ENCODE results near the gene SIX4.

Gene SIX4

GRCh38 chr14:60720962-60721325, 3.2 kb downstream of the SIX4 start:
- TF ChIP-seq ZFX (IDR thresholded peaks at IDR 0.05), result no peak
- TF ChIP-seq CTCF (conservative IDR thresholded peaks at IDR 0.05), result no peak
- H3K27ac ChIP-seq, result no peak overlapping the region

GRCh38 chr14:60720391-60720790, 3.8 kb downstream of the SIX4 start:
- TF ChIP-seq CTCF (conservative IDR thresholded peaks at IDR 0.05), result no peak
- TF ChIP-seq ZFX (IDR thresholded peaks at IDR 0.05), result no peak
- no peak overlapping the region for H3K27ac ChIP-seq

GRCh38 chr14:60713513-60713912, 10.6 kb downstream of the SIX4 start:
- H3K27ac ChIP-seq, result no peak overlapping the region
- TF ChIP-seq CTCF (conservative IDR thresholded peaks at IDR 0.05) (no peak), ZFX (IDR thresholded peaks at IDR 0.05) (no peak)

- no peak for TF ChIP-seq CTCF (conservative IDR thresholded peaks at IDR 0.05)
- TF ChIP-seq ZFX (IDR thresholded peaks at IDR 0.05), result no peak
- no peak overlapping the region for H3K27ac ChIP-seq
Observed at GRCh38 chr14:60710494-60710893, 13.7 kb downstream of the SIX4 start.

- TF ChIP-seq ZFX (IDR thresholded peaks at IDR 0.05), result no peak
- TF ChIP-seq CTCF (conservative IDR thresholded peaks at IDR 0.05), result no peak
- H3K27ac ChIP-seq, result no peak overlapping the region
Observed at GRCh38 chr14:60707858-60708257, 16.3 kb downstream of the SIX4 start.

- TF ChIP-seq CTCF (conservative IDR thresholded peaks at IDR 0.05) (no peak), ZFX (IDR thresholded peaks at IDR 0.05) (no peak)
- H3K27ac ChIP-seq, result no peak overlapping the region
Observed at GRCh38 chr14:60705100-60705499, 19.1 kb downstream of the SIX4 start.

- no peak for TF ChIP-seq CTCF (conservative IDR thresholded peaks at IDR 0.05)
- no peak for TF ChIP-seq ZFX (IDR thresholded peaks at IDR 0.05)
- H3K27ac ChIP-seq, result no peak overlapping the region
Observed at GRCh38 chr14:60700598-60700997, 23.6 kb downstream of the SIX4 start.

All from C4-2B (cell line).